GM21576 (cell line): ENCODE measurements around the gene ATXN1L.
"Not testable (repeated sequence)": the region's sequence is repeated elsewhere in the genome, so short reads cannot be mapped to it uniquely, and the experiment has no call there.

Experiments
- ATAC-seq: cut with Tn5 transposase; IDR thresholded peaks from one replicate; pipeline ENCODE4 v1.9.1; 2021; ENCODE audit warnings: mild to moderate bottlenecking, moderate library complexity; ENCODE audit not compliant: unreplicated experiment

Gene ATXN1L

DNA sequence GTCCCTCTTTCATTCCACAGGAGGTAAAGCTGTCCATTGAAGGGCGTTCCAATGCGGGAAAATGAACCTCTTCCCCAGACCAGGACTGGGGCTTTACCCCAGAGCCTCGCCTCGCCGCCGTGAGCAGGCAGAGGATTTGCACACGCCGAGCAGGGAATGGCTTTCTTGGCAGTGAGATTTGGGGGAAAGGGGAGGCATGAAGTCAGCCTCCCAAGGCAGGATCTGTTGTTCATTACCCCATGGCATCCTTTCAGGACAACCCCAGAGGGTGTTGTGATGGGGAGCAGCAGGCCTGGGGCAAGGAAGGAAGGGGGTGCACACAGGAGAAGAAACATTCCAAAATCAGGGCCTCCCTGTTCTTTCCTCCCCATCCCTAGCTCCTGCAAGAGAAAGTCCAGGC is 6.0 kb downstream of the ATXN1L start:
- no peak for ATAC-seq

DNA sequence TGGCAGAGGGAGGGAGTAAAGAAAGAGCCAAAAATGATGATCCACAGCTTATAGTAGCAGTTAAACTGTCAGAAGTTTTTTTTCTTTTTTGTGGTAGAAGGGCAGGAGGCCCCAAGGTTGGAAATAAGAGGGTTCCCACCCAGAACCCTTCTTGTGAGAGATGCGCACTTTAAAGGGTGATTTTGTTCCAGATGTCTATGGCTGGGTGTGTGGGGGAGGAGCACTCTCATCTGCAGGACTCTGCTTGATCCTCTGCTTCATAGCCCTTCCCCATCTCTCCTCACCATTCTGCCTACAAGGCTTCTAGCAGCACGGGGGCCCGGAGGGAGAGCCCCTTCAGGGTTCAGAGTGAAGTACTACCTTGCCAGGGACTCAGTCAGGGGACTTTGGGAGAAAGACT is 6.4 kb downstream of the ATXN1L start:
- ATAC-seq, result no peak

DNA sequence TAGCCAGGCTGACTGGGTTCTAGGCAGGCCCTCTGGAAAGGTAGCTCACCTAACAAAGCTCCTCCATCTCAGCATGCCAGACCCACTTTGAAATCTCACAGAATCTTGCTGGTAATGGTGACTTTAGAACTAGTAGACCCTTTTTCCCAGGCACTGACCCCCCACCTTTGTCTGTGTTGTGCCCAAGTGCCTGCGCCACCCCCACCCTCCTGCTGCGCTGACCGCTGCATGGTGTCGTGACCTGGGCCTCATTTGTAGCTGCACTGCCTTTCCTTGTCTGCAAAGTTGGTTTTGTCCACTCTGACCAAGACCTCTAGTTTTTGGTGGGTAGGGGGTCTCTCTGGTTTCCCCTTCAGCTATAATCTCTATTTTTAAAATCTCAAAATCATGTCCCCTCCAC is 6.8 kb downstream of the ATXN1L start:
- no peak for ATAC-seq

DNA sequence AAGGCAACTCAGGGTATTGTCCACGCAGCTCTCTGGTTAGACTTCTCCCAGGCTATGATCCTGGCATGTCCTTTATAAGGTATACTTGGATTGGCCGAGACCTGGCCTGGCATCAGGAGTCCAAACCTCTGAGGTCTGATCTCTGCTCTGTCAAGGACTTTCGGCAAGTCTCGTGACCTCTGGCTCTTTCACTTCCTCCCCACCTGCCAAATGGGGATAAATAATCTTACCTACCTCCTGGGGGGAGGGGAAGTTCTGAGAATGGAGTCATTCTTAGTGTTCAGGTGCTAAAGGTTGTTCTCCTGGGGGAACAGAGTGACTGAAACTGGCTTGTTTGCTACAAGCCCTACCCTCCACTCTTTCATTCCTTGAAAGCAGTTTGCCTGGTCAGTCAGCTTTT is 7.6 kb downstream of the ATXN1L start:
- peak; percentile 73 for ATAC-seq

DNA sequence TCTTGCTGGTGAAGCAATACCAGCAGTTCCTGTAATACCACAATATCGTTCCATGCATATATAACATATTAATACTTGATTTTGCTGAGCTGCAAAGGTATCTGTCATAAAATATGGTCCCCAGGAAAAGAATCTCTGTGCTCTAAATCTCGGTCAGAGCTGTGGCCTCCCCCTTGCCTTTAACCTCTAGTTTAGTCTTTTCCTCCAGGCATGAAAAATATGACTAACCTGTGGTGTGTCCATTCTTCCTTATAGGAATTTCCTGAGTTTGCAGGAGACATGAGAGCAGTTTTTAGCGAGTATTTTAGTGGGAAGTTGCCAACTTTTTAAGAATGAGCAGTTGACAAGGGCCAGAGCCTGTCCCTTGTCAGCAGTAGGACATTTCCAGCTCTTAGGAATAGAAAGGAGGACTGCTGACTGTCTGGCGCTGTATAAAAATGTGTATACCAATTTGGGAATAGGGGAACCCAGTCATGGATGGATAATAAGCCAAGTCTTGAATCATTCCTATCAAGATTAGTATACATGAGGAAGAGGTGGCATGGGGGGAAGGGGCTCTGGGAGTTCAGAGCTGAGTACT is 8.7 kb downstream of the ATXN1L start:
- no peak for ATAC-seq

DNA sequence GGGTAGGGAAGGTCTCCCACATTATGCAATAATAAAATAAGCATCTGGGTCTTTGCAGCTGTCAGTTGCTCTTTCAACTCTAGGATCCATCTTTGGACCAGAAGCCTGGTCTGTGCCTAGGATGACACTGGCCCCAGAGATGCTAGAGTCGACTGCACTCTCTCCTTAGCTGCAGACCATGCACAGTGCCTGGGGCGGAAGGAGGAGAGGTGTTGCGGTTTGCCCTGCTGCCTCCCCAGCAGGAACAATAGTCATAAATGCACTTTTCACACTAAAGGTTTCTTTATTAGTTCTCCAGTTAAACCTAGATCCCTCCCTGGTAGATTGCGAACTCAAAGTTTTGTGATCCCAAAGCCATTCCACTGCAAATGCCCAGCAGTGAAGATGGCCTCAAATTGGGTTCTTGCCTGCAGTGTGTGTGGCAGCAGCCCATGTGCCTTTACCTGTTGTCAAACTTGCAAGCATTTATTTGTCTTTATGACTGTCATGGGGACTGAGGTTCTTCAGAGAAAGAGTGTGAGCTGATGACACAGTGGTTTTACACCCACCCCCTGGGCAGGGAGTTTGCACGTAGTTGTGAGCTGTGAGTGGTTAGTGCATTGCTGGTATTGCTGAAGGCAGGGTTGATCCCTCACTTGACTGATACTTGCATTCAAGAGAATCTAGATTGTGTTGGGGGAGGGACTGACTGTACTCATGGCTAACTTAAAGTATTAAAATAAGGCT is 10.3 kb downstream of the ATXN1L start:
- ATAC-seq, result no peak

DNA sequence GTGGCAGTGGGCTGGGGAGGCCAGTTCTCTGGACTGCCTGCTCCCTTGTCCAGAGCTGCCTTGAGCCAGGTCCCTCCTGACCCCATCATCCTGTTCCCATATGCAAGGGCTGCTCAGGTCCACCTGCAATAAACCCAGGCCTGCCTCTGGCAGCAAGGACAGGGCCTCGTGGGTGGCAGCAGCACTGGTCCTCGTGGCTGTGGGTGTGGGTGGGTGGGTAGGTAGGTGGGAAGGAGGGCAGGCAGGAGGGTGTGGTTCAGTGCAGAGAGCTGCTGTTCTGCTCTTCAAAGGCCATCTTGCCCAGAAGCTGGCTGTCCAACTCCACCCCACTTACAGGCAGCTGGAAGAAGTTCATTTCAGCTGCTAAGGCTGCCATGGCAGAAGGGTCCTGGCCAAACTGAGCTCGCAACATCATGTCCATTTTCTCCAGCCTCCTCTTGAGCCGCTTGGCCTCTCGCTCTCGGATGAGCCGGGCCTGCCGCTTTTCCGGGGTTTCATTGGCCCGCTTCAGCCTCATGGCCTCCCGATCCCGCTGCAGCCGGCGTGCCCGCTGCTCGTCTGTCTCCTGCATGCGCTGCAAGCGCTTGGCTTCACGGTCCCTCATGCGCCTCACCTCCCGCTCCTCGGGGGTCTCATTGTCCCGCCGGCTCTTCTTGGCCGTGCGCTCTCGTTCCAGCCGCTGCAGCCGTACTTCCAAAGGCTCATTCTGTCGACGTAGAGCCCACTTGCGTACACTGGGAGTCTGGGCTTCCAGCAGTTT is 14.2 kb downstream of the ATXN1L start:
- no peak for ATAC-seq

DNA sequence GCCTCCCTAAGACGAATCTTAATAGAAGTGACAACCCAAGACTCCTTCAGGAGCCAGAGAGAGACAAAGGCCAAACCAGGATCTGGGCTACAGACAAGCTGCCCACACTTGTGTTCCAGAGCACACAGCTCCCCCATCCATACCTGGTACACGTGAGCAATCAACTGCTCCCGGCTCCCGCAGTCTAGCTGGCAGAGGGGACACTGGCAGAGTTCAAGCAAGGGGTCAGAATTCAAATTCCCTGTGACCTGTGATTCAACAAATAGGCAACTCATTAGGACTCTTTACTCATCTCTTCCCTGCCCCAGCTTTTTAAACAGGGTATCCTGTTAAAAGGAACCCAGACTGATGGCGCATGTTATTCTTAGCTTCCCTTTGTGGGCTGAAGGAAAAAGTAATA is 18.2 kb downstream of the ATXN1L start:
- ATAC-seq, result no peak

DNA sequence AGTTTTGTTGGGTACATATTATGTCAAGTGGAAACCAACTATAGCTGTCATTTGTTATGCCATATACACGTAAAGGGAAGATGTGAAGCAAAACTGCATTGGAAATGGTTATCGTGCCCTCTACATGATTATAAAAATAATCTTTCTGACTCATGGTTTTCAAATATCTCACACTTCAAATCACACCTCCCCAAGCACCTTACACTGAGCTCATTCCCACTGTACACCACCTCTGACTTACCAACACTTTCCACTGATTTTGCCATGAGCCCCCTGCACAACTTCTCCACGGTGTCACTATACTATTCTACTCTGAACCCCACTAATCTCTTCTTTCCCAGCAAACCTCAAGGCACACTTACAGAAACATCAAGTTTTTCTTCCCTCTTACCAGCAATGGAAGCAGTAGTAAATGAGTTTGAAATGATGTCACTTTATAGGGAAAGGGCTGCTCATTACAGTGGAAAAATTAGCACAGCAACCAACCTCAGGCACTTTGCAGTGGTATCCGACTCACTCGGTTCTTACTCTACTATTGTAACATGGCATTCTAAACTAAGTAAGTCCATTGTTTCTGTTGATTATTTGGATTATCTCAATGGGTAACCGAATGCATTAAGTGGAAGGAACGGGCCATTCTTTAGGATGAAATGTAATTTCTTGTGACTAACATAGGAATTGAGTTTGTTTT is 19.5 kb downstream of the ATXN1L start:
- ATAC-seq, result no peak

DNA sequence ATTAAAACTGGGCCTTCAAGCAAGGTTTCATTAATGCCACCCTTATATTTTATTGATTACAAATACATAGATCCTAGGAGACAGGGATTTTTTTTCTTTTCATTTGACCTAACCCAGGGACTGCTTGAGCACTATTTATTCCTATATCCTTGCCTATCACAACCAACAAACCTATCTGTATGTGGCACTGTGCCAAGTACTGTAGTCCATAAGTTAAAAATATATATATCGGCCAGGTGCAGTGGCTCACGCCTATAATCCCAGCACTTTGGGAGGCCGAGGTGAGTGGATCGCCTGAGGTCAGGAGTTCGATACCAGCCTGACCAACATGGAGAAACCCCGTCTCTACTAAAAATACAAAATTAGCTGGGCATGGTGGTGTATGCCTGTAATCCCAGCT is 21.4 kb downstream of the ATXN1L start:
- not testable (repeated sequence) for ATAC-seq

DNA sequence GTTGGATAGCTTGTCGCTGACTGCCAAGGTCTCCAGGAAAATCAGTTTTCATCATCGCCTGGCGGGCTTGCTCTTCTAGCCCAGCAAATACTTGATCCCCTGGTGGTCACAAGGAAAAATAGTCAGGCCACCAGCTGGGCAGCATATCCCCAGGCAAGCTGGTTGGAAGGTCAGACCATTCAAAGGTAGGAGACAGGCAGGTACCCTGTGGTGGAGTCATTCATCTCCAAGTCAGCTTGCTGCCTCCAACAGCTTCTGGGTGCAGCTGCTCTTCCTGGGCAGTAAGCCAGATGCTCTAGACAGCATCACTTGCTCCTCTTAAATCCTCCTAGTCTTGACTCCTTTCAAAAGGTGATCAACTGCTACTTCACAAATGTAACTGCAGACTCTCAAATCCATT is 22.2 kb downstream of the ATXN1L start:
- ATAC-seq, result no peak

DNA sequence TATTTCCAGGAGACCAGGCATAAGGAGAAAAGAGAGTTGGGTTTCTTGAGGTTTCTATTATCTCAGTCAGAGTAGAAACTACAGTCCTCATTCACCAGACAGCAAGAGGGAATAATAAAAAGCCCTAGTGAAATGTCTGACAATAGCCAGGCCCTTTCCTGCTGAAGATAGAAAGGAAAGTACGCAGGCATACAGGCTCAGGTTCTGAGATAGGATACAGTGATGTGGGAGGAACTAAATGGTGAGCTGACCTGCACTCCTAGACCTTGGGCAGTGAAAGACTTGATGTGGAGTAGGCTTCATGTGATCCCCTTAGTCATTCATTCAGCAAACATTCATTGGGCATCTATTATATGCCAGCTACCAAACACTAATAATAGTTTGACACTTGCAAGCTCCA is 23.3 kb downstream of the ATXN1L start:
- no peak for ATAC-seq

DNA sequence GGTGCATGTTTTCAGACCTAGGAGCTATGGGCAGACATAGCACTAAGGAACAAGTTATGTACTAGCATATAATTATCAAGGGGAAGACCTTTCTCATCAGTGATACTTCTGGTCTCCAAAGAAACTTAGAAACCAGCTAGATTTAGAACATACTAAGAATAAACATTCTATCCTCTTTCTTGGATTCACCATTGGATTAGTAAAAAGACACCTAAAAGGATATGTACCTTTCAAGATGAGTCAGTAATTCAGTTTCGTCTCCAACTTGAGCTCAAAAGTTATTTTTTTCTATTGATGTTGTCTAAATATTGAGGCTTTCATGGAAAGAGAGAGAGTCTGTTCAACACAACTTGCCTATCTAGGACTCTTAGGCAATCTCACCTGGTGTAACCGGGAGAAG is 25.0 kb downstream of the ATXN1L start:
- ATAC-seq, result no peak

DNA sequence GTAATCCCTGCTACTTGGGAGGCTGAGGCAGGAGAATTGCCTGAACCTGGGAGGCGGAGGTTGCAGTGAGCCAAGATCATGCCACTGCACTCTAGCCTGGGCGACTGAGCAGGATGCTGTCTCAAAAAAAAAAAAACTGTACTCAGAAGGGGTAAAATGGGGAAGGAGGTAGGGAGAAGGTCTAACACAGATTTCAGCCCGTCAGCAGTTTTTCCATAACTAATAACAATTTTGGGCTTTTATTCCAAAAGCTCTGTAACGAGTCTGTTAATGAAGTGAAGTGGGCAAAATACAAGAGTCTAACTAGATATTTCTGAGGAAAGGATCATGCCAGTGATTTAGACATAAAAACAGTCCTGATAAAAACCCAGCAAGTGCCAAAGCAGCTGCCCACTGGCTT is 27.4 kb downstream of the ATXN1L start:
- no peak for ATAC-seq

DNA sequence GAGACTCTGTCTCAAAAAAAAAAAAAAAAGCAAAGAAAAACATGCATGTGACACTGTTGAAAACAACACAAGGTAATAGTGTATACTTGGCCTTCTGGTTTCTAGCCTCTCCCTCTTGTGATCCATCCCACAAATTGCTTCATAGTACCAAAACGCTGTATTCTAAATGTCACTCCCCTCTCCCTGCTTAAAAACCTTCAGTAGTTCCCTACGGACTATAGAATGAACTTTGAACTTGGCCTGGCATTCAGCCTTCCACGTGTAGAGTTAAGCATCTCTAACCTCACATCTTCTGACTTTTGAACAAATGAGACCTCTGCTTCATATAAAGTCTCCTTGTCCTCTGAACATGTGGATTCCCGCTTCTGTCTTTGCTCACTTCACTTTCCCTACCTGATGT is 33.1 kb downstream of the ATXN1L start:
- ATAC-seq, result no peak

DNA sequence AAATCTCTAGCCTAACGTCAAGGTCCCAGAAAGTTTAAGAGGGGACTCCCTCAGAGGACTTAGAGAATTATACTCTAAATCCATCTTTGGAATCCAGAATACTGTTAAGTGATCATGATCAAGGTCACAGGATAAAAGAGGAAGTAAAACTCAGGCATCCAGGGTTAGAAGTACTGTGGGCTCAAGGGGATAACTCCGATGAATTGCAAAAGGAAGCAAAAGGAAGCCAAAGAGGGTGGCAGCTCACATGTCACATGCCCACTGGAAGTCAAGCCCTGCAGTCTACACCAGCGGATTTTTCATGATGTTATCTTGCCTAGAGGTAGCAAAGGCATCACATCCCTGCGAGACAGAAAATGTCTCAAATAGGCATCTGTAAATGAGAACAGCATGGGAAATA is 34.4 kb downstream of the ATXN1L start:
- ATAC-seq, result no peak

DNA sequence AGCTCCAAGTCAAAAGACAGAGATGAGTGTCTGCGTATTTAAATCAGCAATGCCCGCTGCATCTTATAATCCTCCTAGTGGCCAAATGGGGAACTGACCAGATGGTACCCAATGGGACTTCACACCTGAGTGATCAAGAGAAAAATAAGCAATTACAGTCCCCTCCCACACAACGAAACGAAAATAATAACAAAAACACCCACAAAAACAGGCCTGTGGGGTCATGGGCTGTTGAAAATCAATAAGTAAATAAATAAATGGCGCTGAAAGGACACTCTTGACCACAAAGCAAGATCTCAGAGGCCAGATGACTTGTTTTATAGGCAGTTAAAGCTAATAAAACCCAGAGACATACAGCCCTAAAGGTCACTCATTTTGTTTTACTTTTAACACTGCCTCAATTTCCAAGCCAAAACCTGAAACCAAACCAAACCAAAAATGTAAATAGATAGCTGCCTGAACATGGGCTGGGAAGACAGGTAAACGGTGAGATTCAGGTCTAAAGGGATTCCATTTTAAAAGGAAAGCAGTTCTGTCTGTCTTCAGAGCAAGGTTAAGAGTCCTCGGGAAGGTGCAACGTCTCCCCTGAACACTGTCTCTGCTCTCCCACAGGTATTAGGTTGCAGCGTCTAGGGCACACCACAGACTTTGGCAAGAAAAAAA is 36.9 kb downstream of the ATXN1L start:
- peak; percentile 40 for ATAC-seq

DNA sequence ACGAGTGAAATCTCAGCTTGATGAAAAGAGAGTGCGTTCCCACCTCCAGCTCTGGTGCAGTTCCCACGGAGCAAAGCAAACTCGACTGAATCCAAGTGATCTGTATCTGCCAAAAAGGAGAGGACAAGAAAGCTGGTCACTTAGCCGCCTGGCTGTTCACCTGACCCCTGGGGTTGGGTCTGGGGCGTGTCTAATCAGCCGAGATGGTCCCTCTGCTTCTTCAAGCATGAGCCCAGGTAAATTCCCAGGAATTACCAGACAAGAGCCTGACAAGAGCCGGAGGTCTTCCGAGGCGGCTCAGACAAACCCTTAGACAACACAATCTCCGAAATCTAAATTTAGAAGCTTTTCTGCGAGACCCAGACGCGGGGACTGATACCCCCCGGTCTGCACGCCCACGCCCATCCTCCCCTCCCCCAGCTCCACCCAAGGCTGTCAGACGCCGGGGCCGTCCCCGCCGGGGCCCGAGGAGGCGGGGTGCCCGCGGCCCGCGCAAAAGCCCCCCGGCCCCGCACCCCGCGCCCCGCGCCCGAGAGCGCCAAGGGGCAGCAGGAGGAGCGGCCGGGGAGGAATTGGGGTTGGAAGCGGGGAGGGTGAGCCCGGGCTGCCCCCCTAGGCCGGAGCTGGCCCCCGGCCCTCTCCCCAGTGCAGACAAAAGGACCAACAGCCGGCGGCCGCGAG is 37.5 kb downstream of the ATXN1L start:
- peak; percentile 57 for ATAC-seq

DNA sequence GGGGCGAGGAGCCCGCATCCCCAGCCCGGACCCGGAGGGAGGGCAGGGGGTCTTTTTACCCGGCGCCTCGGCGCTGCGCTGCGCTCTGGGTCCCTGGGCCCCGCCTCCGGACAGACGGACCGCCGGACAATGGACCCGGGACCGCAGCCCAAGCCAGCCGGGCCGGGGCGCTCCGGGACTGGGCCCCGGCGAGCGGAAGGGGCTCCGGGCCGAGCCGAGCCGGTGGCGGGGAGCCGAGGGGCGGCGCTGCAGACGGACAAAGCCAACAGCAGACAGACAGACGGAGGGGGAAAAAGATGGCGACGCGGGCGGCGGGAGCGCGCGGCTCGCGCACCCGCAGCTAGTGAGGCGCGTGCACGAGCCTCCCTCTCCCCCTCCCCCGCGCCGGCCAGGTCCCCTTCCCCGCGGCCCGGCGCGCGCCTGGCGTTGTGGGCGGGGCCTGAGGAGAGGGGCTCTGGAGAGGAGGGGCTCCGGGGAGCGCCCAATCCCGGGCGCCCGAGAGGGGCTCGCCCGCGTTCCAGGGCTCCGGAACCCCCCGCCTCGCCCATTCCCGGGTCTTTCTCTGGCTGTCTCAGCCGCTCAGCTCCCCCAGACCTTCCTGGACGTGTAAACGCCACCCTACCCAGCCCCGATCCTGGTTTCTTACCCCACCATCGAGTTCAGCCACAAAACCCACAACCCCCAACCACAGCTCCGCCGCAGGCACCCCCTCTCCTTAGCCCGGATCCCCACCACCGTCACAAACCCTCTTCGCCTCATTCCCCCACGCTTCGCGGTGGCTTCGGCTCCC is 38.3 kb downstream of the ATXN1L start, which contains the start of gene ZNF821:
Gene ZNF821 (minus strand): TSS at position 334 of the 790 bp plus-strand sequence. CDS start 4,236 bp downstream, outside the sequence.
- peak; percentile 42 for ATAC-seq

DNA sequence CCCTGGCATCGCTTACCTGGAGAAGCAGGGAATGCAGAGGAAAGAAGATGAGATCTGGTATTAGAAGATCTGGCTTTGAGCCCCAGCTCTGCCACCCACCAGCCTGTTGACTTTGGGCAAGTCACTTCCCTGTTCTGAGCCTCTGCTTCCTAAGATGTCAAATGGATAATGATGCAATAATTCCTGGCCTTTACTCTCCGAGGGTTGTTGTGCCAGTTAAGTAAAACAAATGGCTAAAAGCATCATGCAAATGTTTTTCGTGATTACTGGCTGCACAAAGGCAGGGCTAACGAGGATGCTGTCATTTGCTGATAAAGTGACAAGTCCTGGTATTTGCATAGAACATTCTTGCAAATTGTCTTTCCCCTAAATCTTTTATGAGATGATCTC is 39.5 kb downstream of the ATXN1L start:
- no peak for ATAC-seq
